Raji (cell line): ENCODE measurements around the gene ANO9.
A peak's percentile ranks its signal among the peaks of the same experiment; 100 is the strongest.

Experiments used
- POLR2A ChIP-seq: IDR thresholded peaks from 2 replicates; pipeline ENCODE4 v1.6.1; 2011; ENCODE audit warnings: low read depth, low read length, control low read depth; ENCODE audit not compliant: insufficient read depth

Gene ANO9

GRCh38 chr11:447923-448731 is 6.3 kb upstream of the ANO9 start:
- TF ChIP-seq POLR2A, result peak; percentile 82

GRCh38 chr11:446891-447290 is 5.1 kb upstream of the ANO9 start:
- no peak for TF ChIP-seq POLR2A

GRCh38 chr11:445765-446588 is 4.2 kb upstream of the ANO9 start:
- TF ChIP-seq POLR2A, result no peak

- no peak for TF ChIP-seq POLR2A
Observed at GRCh38 chr11:444396-445144, 2.8 kb upstream of the ANO9 start.

- no peak for TF ChIP-seq POLR2A
Observed at GRCh38 chr11:443542-444199, 1.9 kb upstream of the ANO9 start.

- TF ChIP-seq POLR2A, result no peak
Observed at GRCh38 chr11:442611-443081, 835 bp upstream of the ANO9 start.

DNA sequence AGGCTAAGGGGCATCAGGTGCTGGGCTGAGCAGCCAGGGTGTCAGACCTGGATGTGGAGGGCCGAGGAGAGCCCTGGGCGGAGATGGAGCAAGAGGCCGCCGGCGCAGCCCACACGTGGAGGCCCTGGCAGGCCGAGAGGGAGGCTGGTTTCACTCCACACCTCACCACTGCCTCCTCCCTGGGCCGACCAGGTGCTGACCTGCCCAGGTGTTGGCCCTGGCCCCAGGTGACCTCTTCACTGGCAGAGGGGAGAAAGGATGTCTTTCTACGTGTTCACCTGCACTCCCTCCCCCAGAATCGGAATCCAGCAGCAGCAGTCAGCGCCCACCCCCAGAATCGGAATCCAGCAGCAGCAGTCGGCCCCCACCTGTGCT is 781 bp downstream of the ANO9 start:
- TF ChIP-seq POLR2A, result no peak

DNA sequence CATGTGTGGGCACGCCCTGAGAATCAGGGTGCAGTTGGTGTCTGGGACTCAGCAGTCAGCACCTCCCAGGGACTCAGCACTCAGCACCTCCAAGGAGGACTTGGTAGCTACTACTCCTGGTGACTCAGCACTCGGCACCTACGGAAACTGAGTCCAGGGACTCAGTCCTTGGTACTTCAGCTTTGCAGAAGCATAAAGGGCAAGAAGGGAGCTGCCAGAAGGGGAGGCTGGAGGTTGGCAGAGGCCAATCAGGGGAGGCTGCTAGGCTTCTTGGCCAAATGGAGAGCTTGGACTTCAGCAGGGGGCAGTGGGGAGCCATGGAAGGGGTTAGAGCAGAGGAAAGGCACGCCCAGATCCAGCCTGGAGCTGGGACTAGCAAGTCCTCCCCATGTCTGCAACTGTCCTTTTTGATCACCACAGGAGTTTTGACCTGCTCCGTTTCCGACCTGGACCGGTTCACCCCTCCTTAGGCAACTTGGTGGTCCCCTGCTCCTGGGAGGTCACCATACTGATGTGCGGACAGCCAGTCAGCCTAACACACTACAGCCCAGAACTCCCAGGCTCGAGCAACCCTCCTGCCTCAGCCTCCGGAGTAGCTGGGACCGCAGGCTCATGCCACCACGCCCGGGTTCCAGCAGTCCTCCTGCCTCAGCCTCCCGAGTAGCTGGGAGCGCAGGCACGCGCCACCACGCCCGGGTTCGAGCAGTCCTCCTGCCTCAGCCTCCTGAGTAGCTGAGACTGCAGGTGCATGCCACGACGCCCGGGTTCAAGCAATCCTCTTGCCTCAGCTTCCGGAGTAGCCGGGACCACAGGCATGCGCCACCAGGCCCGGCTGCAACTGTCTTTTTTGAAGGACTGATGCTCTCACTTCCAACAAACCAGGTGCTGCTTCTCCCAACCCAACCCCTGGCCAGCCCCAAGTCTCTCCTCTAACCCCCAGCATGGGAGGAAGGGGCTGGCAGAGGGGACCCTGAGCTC is 1.5 kb downstream of the ANO9 start:
- TF ChIP-seq POLR2A, result no peak

DNA sequence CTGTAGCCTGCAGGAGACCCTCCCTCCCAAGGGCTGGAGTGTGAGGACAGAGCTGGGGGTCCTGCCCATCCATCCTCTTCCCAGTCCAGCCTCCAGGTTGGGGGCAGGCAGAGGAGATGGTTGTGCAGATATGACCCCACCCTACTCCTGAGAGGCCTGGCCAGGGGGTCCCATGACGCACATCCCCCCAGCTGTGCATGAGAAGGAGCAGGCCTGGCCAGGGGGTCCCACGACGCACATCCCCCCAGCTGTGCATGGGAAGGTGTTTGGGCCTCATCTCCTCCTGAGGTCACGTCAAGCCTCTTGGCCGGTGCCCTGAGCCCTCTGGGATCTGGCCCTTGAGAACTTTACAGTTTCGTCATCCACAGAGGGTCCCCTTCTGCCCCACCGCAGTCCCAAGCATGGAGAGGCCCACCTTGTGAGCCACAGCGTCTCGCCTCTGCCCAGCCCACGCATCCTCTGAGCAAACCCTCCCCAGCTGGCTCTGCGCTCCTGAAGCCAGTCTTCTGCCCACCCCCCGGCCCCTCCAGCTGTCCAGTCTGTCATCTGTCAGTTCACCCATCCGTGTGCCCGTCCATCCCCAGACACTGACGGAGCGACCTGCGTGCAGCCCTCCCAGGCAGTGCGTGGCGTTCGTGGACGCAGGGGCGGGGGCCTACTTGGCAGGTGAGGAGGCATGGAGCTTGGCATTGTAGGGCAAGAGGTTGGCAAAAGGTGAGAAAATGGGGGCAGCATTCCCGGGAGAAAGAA is 2.3 kb downstream of the ANO9 start:
- TF ChIP-seq POLR2A, result no peak

DNA sequence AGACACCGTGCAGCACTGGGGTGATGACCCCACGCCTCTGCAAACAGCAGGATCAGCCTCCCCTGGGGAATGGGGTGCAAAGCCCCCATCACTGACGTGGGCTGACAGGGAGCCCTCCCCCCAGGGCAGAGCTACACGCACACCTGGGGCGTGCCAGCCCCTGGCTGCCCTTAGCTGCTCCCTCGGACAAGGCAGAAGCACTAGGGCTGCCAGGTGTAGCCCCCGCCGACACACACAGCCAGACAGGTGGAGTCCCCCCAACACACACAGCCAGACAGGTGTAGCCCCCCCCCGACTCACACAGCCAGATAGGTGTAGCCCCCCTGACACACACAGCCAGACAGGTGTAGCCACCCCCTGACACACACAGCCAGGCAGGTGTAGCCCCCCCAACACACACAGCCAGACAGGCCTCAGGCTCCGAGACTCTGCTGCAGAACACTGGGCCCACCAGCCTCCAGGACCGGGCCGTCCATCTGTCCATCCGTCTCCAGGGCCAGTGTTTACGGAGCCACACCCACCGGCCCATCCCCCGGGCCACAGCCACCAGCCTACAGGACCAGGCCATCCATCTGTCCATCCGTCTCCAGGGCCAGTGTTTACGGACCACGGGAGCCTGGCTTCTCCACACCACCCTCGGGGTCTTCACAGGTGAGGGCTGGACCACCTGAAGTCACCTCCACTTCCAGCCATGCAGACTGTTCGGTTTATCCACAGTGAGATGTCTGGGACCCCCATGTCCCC is 3.5 kb downstream of the ANO9 start:
- TF ChIP-seq POLR2A, result no peak

DNA sequence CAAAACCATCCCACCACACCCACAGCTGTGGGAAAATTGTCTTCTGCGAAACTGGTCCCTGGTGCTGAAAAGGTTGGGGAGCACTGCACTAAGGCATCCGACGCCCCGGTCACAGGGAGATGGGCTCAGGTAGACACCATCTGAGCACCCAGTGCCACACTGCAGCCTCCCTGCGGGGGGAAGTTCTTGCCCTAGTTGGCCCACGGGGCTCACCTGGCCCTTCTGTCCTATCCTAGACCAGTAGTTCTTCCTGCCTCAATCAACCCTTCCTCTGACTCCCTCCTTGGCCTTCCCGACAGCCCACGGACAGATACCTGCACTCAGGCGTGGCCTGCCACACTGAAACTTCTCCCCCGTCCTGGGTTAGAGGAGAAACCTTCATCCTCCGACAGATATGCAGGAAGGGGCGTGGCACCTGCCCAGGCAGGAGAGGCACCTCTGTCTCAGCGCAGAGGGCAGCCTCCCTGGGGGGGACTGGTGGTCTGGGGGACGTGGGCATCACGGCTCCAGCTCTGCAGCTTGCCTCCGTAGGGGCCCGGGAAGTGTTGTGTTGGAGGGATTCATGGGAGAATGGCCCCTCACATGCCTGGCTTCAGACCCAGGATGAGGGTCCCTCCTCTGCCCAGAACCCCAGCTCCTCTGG is 4.5 kb downstream of the ANO9 start:
- no peak for TF ChIP-seq POLR2A

DNA sequence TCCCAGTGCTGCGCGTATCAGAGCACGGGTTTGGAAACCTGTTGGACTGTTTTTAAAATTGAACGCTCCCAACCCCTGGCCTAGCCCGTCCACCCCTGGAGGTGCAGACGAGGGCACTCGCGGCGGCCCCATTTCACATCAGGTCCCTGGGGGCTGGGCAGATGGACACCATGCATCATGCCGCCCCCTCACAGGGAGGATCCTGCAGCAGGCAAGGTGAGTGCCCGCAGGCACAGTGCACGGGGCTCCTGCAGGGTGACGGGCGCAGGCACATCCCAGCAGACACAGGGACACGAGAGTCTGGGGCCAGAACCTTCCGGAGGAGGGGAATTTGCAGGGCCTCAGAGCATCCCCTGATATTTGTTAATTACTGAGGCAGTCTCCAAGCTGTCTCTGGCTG is 7.3 kb downstream of the ANO9 start:
- TF ChIP-seq POLR2A, result no peak
